Neuron (in vitro differentiated cells): ENCODE results near the gene SEZ6L.

Experiments
- H2AFZ ChIP-seq: one replicate; pipeline ENCODE4 v1.6.1; 2013; ENCODE audit warnings: low read depth, mild to moderate bottlenecking, inconsistent platforms, low read length, moderate library complexity
- H3K27me3 ChIP-seq: one replicate; pipeline ENCODE4 v1.6.1; 2013; ENCODE audit warnings: low read length; ENCODE audit not compliant: insufficient read depth
- H3K36me3 ChIP-seq: one replicate; pipeline ENCODE4 v1.6.1; 2013; ENCODE audit warnings: low read length; ENCODE audit not compliant: insufficient read depth
- H3K4me1 ChIP-seq: one replicate; pipeline ENCODE4 v1.6.1; 2013; ENCODE audit warnings: low read length; ENCODE audit not compliant: insufficient read depth
- H3K4me3 ChIP-seq: 2 replicates; pipeline ENCODE4 v1.5.1; 2013; ENCODE audit warnings: mild to moderate bottlenecking, low read length, moderate library complexity
- H3K9me3 ChIP-seq: one replicate; pipeline ENCODE4 v1.6.1; 2013; ENCODE audit warnings: low read length

The SEZ6L gene

DNA sequence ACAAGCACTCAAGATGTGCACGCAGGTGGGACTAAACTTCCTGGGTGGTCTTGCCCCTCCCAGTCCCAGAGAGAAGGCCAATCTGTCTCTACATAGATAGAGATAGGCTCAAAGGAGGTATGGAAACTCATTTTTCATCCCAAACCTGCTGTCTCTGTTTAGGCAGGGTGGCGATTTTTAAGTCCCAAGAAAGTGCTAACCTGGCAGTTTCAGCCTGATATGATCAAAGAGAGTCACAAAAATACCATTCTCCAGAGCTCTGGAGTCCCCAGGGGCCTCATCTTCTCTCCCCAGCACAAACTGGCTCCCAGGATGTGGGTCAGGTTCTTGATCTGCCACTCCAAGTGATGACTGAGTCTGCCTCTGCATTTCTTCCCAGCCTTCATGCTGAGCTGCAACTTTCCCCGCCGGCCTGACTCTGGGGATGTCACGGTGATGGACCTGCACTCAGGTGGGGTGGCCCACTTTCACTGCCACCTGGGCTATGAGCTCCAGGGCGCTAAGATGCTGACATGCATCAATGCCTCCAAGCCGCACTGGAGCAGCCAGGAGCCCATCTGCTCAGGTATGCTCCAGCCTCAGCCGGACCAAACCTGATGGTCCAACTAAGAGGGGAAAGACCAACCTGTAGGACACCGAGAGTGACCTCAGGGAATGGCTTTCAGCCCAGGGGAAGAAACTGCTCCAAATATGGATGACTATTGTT is 129.5 kb downstream of the SEZ6L start:
- Histone ChIP-seq H3K9me3 (no peaks in the 10 kb centered on the region), H2AFZ (no peak overlapping the region), H3K4me1 (no peaks in the 10 kb centered on the region), H3K27me3 (peaks cover 5% of the 10 kb centered on the region), H3K36me3 (no peaks in the 10 kb centered on the region), H3K4me3 (no peak overlapping the region)

DNA sequence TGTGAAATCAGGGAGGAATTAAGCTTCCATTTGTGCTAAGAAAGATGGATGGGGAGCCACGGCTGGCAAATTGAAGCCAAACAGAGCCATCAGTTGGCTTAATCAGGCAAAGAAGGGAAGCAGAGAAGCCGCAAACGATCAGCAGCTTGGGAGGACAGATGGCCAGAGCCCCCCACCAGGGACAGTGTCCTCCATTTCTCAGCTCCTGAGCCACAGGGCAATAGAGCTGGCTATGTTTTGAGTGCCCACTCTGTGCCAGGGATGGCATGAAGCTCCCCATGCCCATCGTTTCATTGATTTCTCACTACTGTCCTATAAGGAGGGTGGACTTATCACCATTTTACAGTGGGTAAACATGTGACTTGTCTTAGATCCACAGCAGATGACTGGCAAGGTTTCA is 133.5 kb downstream of the SEZ6L start:
- Histone ChIP-seq H2AFZ (no peak overlapping the region), H3K9me3 (no peaks in the 10 kb centered on the region), H3K4me3 (no peak overlapping the region), H3K36me3 (no peaks in the 10 kb centered on the region), H3K4me1 (peaks cover 1% of the 10 kb centered on the region), H3K27me3 (peaks cover 8% of the 10 kb centered on the region)

DNA sequence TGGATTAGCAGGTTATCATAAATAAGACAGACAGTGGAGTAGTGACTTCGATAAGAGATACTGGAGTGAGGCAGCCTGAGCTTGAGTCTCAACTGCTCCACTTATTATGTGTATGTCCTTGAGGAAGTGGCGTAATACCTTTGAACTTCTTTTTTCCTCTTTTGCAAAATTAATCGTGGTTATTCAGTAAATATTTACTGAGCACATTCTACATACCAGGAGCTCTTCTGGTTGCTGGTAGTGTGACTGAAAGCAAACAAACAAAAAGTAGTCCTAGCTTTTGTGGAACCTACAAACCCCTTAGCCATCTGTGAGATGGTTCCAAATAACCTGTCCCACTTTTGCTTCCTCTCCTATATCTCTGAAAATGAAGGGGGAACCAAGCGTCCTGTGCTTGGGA is 134.2 kb downstream of the SEZ6L start:
- Histone ChIP-seq H3K9me3 (no peaks in the 10 kb centered on the region), H3K27me3 (peaks cover 8% of the 10 kb centered on the region), H3K36me3 (no peaks in the 10 kb centered on the region), H3K4me1 (peaks cover 1% of the 10 kb centered on the region), H3K4me3 (no peak overlapping the region), H2AFZ (no peak overlapping the region)

DNA sequence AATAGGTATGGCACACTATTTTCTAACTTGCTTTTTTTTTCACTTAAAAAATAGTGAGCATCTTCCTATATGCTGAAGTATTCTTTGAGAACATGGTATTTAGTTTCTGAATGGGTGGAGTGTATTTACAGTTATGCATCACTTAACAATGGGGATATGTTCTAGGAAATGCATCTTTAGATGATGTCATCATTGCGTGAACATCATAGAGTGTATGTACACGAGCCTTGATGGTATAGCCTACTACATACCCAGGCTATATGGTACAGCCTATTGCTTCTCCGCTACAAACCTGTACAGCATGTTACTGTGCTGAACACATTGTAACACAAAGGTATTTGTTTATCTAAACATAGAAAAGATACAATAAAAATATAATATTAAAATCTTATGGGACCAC is 135.5 kb downstream of the SEZ6L start:
- H3K27me3 ChIP-seq, result peaks cover 8% of the 10 kb centered on the region
- H3K9me3 ChIP-seq, result no peaks in the 10 kb centered on the region
- no peak overlapping the region for H2AFZ ChIP-seq
- H3K4me1 ChIP-seq, result peaks cover 1% of the 10 kb centered on the region
- no peak overlapping the region for H3K4me3 ChIP-seq
- no peaks in the 10 kb centered on the region for H3K36me3 ChIP-seq

DNA sequence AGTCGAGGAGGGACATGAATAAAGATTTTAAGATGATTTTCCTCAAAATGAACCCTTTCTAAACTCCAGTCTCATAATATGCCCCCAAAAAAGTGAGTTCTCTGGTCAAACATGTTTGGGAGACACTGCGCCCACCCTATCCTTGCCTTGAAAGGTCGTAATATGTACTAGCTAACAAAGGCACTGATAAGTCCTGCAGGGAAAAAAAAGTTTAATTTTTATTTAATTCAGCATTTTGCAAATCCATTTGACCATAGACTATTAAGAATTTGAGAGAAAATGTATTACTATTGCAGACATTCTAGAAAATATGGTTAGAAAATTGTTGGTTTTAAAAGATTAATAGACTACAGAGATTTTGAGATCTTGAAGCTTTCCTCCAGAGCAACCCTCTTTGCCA is 139.2 kb downstream of the SEZ6L start:
- Histone ChIP-seq H3K9me3 (no peaks in the 10 kb centered on the region), H3K36me3 (no peaks in the 10 kb centered on the region), H3K4me1 (peaks cover 1% of the 10 kb centered on the region), H3K27me3 (peaks cover 3% of the 10 kb centered on the region), H2AFZ (no peak overlapping the region), H3K4me3 (no peak overlapping the region)

DNA sequence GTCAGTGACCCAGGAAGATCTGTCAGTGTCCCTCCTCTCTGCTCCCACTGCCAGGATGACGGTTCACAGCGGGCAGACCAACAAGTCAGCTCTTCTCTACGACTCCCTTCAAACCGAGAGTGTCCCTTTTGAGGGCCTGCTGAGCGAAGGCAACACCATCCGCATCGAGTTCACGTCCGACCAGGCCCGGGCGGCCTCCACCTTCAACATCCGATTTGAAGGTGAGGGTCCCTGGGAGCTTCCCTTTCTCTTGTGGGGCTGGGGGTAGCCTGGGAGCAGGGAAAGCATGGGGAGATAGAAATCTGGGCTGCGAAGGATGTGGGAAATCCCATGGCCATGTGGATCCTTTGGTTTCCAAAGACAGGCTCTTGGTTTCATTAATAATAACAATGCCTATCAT is 141.4 kb downstream of the SEZ6L start:
- H3K4me1 ChIP-seq, result no peaks in the 10 kb centered on the region
- H3K36me3 ChIP-seq, result no peaks in the 10 kb centered on the region
- no peak overlapping the region for H2AFZ ChIP-seq
- no peaks in the 10 kb centered on the region for H3K9me3 ChIP-seq
- H3K27me3 ChIP-seq, result peaks cover 3% of the 10 kb centered on the region
- no peak overlapping the region for H3K4me3 ChIP-seq

DNA sequence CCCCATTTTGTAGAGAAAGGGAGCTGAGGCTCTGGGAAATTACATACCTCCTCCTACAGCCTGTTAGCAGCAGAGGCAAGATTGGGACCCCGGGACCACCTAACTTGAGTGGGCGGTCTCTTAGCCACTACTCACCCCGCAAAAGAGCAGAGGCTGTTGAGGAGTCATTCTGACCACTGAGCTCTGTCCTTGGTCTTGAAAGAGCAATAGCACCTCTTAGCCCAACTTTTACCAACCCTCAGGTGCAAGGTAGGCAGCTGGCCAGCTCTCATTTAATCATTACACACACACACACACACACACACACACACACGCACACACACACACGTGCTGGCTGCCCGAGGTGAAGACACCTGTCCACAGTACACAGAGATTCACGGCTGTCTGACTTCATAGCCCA is 144.0 kb downstream of the SEZ6L start:
- Histone ChIP-seq H2AFZ (no peak overlapping the region), H3K4me3 (no peak overlapping the region), H3K27me3 (no peaks in the 10 kb centered on the region), H3K36me3 (no peaks in the 10 kb centered on the region), H3K9me3 (no peaks in the 10 kb centered on the region), H3K4me1 (no peaks in the 10 kb centered on the region)

DNA sequence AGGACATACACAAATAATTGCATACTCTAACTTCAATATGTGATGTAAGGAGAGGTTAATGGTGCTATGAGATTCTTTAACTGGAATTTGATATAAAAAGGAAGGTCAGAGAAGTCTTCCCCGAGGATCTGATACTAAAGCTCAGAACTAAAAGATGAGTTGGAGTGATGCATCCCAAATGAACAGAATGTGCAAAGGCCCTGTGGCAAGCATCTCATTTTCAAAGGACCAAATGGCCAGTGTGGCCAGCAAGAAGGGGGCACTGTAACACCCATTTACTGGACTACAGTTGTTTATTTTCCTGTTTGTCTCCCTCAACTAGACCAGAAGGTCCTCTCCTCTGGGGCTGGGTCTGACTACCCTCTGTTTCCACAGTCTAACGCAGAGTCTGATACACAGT is 144.9 kb downstream of the SEZ6L start:
- H3K36me3 ChIP-seq, result no peaks in the 10 kb centered on the region
- H3K9me3 ChIP-seq, result no peaks in the 10 kb centered on the region
- no peak overlapping the region for H3K4me3 ChIP-seq
- H3K27me3 ChIP-seq, result no peaks in the 10 kb centered on the region
- no peak overlapping the region for H2AFZ ChIP-seq
- no peaks in the 10 kb centered on the region for H3K4me1 ChIP-seq

DNA sequence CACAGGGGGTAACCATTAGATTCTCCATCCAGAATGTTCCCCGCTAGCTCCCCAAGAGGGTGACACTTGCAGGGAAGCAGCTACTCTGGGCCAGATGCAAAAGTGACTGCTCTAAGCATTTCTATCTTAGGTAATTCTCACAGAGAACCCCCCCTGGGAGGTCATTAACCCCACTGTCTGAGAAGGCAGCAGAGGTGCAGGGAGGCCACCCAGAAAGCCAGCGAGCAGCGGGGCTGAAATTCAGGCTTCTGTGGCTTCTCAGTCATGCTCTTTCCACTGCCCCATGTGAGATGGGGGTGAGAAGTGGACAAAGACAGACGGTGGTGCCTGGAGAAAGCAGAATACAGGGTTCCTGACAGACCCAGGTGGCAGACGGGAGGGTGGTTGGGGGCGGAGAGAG is 145.4 kb downstream of the SEZ6L start:
- Histone ChIP-seq H3K9me3 (no peaks in the 10 kb centered on the region), H3K4me1 (no peaks in the 10 kb centered on the region), H3K27me3 (no peaks in the 10 kb centered on the region), H2AFZ (no peak overlapping the region), H3K36me3 (no peaks in the 10 kb centered on the region), H3K4me3 (no peak overlapping the region)

DNA sequence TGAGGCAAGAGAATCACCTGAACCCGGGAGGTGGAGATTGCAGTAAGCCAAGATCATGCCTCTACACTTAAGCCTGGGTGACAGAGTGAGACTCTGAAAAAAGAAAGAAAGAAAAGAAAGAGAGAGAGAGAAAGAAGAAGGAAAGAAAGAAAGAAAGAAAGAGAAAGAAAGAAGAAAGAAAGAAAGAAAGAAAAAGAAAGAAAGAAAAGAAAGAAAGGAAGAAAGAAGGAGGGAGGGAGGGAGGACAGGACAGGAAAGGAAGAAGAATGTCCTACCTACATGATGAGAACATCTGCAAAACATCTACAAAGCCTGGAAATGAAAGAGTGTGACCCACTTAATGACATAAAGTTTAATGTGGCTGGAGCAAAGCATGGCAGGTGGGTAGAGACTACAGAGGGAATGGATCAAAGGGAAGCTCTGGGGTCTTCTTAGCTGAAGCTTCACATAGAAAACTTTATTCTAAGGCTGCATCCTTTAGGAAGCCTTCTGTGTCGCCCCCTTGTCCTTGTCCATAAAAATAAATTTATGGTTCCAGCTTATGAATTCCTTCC is 147.5 kb downstream of the SEZ6L start:
- no peaks in the 10 kb centered on the region for H3K36me3 ChIP-seq
- H3K4me1 ChIP-seq, result no peaks in the 10 kb centered on the region
- no peaks in the 10 kb centered on the region for H3K9me3 ChIP-seq
- no peak overlapping the region for H2AFZ ChIP-seq
- H3K27me3 ChIP-seq, result no peaks in the 10 kb centered on the region
- no peak overlapping the region for H3K4me3 ChIP-seq

DNA sequence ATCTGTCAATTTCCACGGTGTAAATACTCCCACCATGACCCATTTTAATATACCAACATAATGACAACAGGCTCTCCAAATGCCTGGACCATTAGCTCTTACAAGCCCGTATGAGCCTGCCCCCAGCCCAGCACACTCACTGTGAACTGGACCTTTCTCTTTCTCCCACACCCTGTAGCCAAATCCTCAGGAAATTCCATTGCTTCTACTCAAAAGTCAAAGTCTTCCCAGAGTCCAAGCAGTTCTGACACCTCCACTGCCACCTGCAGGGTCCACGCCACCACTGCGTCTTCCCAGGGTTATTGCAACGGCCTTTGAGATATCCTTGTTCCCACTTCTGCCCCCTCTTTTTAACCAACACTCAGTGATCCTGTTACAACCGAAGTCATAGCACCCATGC is 149.7 kb downstream of the SEZ6L start:
- no peaks in the 10 kb centered on the region for H3K36me3 ChIP-seq
- H3K4me3 ChIP-seq, result no peak overlapping the region
- no peak overlapping the region for H2AFZ ChIP-seq
- H3K9me3 ChIP-seq, result no peaks in the 10 kb centered on the region
- no peaks in the 10 kb centered on the region for H3K27me3 ChIP-seq
- H3K4me1 ChIP-seq, result no peaks in the 10 kb centered on the region

DNA sequence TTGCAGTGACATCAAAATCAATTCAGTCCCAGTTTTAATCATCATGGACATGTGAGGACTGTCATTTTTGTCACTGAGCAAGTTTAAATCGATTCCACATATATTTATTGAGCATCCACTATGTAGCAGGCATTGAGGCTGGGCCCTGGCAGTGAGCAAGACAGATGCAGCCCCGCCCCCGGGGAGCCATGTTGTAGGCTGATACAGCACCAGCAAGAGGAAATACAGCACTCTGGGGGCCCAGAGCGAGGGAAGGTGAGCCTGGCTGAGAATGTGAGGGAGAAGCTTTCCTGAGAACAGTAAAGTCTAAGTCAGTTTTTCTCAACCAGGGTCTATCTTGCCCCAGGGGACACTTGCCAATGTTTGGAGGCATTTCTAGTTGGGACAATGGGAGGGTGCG is 151.2 kb downstream of the SEZ6L start:
- no peaks in the 10 kb centered on the region for H3K9me3 ChIP-seq
- no peaks in the 10 kb centered on the region for H3K36me3 ChIP-seq
- no peak overlapping the region for H3K4me3 ChIP-seq
- no peaks in the 10 kb centered on the region for H3K27me3 ChIP-seq
- H3K4me1 ChIP-seq, result no peaks in the 10 kb centered on the region
- no peak overlapping the region for H2AFZ ChIP-seq

DNA sequence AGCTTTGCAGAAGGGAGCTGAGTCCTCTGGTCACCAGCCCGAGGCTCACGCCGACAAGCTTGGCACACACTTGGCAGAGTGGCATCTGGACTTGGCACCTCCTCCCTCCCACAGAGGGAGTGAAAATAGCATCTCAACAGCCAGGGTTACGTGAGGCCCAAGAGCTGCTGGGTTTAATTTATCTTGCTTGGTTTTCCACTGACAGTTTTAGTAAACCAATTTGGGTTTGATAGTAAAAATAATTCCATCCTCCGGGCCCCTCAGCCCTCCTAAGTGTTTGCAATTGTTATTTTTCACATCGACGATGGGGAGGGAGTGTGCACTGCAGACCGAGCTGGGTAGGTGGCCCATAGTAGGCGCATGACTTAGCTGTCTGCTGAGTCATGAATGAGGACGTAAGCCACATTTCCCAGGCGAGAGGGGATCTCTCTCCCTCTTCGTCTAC is 152.2 kb downstream of the SEZ6L start:
- no peaks in the 10 kb centered on the region for H3K4me1 ChIP-seq
- H3K4me3 ChIP-seq, result no peak overlapping the region
- H3K36me3 ChIP-seq, result no peaks in the 10 kb centered on the region
- no peaks in the 10 kb centered on the region for H3K9me3 ChIP-seq
- no peaks in the 10 kb centered on the region for H3K27me3 ChIP-seq
- no peak overlapping the region for H2AFZ ChIP-seq
